Upper lobe of right lung (tissue), 1 donor: ENCODE measurements around the gene BPTF. TPM values are rescaled to one million over a fixed set of nuclear protein-coding genes. Genes with fewer than 3 reads are reported as not detected.
"Not testable (repeated sequence)": the region's sequence is repeated elsewhere in the genome, so short reads cannot be mapped to it uniquely, and the experiment has no call there.

ENCODE experiments used
- ATAC-seq: fragments of 200-7000 bp; cut with Tn5 transposase; one replicate; pipeline ENCODE4 v1.9.1; 2020; ENCODE audit warnings: mild to moderate bottlenecking, moderate library complexity
- DNase-seq: peaks from one replicate; pipeline ENCODE4 v3.0.0-alpha.2; 2020
- H3K27ac ChIP-seq: fragments of 200-600 bp; one replicate; pipeline ENCODE4 v1.8.0; 2022
- H3K27me3 ChIP-seq: fragments of 200-600 bp; one replicate; pipeline ENCODE4 v1.8.0; 2022; ENCODE audit warnings: mild to moderate bottlenecking
- H3K36me3 ChIP-seq: fragments of 200-600 bp; one replicate; pipeline ENCODE4 v1.8.0; 2022
- H3K4me1 ChIP-seq: fragments of 200-600 bp; one replicate; pipeline ENCODE4 v1.8.0; 2022
- H3K4me3 ChIP-seq: fragments of 200-600 bp; one replicate; pipeline ENCODE4 v1.8.0; 2022; ENCODE audit warnings: mild to moderate bottlenecking
- H3K9me3 ChIP-seq: fragments of 200-600 bp; one replicate; pipeline ENCODE4 v1.8.0; 2022
- intact Hi-C: fragments of 100-400 bp; cut with DNase I; formaldehyde crosslinking; loops from one replicate; pipeline ENCODE4 v1.11.0; 2022
- total RNA-seq: library from RNA; stranded (reverse); fragmentation: NEBNext Ultra II Directional; extraction: Animal tissue kit (Norgen Biotek cat#: 25700); gene quantifications from one replicate; pipeline ENCODE4 v1.2.1, GENCODE V29; 2021
- TF ChIP-seq, protein P1 (sequence below): fragments of 200-600 bp; IDR thresholded peaks from one replicate; pipeline ENCODE4 v1.8.0; 2022; ENCODE audit warnings: antibody characterized with exemption
- donor health status: DM: no; HTN: yes; CAD: no; lungs with severe emphysema.

The BPTF gene
- total RNA-seq, 1 donor from 2014 or later = 91.8 TPM

DNA sequence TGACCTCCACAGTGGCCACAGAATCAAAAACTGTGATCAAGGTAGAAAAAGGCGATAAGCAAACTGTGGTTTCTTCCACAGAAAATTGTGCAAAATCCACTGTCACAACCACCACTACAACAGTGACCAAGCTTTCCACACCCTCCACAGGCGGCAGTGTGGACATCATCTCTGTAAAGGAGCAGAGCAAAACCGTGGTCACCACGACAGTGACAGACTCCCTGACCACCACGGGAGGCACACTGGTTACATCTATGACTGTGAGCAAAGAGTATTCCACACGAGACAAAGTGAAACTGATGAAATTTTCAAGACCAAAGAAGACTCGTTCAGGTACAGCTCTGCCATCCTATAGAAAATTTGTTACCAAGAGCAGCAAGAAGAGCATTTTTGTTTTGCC is 87.4 kb downstream of the BPTF start:
- ATAC-seq = no peak

DNA sequence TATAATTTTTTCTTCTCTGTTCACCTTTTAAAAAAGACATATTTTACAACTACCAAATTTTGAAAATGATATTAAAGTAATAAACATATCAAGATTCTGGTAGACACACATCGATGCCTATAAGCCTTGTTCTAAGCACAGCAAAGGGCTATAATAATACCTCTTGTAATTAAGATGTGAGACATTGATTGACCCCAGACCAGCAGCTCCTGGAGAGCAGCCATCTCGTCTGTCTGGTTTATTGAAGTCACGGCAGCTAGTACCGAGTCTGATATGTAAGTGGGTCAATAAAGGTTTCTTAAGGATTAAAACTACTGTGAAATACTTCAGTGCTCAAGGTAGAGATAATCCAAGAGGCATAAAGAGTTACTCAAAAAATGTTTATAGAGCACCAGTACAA is 94.9 kb downstream of the BPTF start:
- DNase-seq (no peak), ATAC-seq (no peak)
- Histone ChIP-seq H3K27ac (no peak overlapping the region), H3K9me3 (no peaks in the 10 kb centered on the region), H3K36me3 (peaks cover 83% of the 10 kb centered on the region), H3K4me1 (no peaks in the 10 kb centered on the region), H3K27me3 (no peaks in the 10 kb centered on the region), H3K4me3 (no peak overlapping the region)
- intact Hi-C loops = no loop called here
- TF ChIP-seq, protein P1, sequence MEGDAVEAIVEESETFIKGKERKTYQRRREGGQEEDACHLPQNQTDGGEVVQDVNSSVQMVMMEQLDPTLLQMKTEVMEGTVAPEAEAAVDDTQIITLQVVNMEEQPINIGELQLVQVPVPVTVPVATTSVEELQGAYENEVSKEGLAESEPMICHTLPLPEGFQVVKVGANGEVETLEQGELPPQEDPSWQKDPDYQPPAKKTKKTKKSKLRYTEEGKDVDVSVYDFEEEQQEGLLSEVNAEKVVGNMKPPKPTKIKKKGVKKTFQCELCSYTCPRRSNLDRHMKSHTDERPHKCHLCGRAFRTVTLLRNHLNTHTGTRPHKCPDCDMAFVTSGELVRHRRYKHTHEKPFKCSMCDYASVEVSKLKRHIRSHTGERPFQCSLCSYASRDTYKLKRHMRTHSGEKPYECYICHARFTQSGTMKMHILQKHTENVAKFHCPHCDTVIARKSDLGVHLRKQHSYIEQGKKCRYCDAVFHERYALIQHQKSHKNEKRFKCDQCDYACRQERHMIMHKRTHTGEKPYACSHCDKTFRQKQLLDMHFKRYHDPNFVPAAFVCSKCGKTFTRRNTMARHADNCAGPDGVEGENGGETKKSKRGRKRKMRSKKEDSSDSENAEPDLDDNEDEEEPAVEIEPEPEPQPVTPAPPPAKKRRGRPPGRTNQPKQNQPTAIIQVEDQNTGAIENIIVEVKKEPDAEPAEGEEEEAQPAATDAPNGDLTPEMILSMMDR = no peak

More for the DNA sequence above, 87.4 kb downstream of the BPTF start:
- intact Hi-C loops = no loop called here
- Histone ChIP-seq H3K27me3 (no peaks in the 10 kb centered on the region), H3K4me3 (no peak overlapping the region), H3K9me3 (no peaks in the 10 kb centered on the region), H3K4me1 (no peaks in the 10 kb centered on the region), H3K36me3 (peaks cover 68% of the 10 kb centered on the region), H3K27ac (no peak overlapping the region)
- TF ChIP-seq, protein P1 = no peak
- no peak for DNase-seq

DNA sequence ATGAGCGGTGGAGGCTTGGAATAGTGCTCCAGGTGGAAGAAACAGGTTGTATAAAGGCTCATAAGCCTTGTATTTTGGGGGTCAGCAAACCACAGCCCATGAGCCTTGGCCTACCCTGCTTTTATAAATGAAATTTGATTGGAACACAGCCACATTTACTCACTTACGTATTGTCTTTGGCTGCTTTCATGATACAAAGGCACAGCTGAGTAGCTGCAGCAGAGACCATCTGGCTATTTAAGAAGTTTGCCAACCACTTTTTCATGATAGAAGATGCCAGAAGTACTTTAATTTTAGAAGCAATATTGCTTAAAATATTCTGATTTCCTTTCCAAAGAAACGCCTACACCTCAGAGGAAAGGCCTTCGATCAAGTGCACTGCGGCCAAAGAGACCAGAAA is 97.2 kb downstream of the BPTF start:
- ATAC-seq (no peak), DNase-seq (no peak)
- H3K4me1 ChIP-seq = no peaks in the 10 kb centered on the region
- no peaks in the 10 kb centered on the region for H3K27me3 ChIP-seq
- peaks cover 89% of the 10 kb centered on the region for H3K36me3 ChIP-seq
- no peak overlapping the region for H3K4me3 ChIP-seq
- H3K27ac ChIP-seq = no peak overlapping the region
- intact Hi-C loops = no loop called here
- TF ChIP-seq, protein P1 = no peak
- no peaks in the 10 kb centered on the region for H3K9me3 ChIP-seq

DNA sequence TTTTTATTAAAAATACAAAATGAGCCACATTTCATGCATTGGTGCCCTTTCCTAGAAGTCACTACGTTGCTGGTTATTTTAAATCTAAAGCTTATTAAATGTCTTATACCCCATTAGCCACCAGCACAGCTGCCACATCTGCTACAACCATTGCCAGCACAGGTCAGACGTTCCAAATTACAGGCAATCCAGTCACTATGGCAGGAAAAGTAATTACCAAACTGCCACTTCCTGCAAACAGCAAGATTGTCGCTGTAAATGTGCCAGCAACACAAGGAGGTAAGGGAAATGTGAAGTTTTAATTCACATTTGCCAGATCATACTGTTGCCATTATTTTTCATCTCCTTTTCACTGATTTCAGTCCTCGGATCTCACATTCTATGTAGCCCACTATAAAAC is 103.5 kb downstream of the BPTF start:
- ATAC-seq, DNase-seq, H3K4me3 ChIP-seq, H3K4me1 ChIP-seq, intact Hi-C loops, H3K9me3 ChIP-seq, H3K27ac ChIP-seq, H3K27me3 ChIP-seq: not testable (repeated sequence)
- peaks cover 97% of the 10 kb centered on the region for H3K36me3 ChIP-seq

DNA sequence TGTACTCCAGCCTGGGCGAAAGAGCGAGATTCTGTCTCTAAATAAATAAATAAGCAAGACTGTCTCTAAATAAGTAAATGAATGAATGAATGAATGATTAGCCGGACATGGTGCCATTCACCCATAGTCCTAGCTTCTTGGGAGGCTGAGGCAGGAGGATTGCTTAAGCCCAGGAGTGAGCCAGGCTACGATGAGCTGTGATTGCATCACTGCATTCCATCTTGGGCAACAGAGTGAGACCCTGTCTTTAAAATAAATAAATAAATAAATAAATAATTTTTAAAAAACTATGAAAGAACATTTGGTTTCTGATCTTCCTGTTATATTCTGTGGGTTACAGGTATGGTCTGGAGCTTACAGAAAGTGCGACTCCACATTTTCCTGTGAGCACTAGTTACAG is 105.9 kb downstream of the BPTF start:
- ATAC-seq (no peak), DNase-seq (no peak)
- intact Hi-C loops = no loop called here
- no peaks in the 10 kb centered on the region for H3K9me3 ChIP-seq
- H3K27ac ChIP-seq = no peak overlapping the region
- peaks cover 96% of the 10 kb centered on the region for H3K36me3 ChIP-seq
- TF ChIP-seq, protein P1 = no peak
- no peak overlapping the region for H3K4me3 ChIP-seq
- H3K27me3 ChIP-seq = no peaks in the 10 kb centered on the region
- no peaks in the 10 kb centered on the region for H3K4me1 ChIP-seq

DNA sequence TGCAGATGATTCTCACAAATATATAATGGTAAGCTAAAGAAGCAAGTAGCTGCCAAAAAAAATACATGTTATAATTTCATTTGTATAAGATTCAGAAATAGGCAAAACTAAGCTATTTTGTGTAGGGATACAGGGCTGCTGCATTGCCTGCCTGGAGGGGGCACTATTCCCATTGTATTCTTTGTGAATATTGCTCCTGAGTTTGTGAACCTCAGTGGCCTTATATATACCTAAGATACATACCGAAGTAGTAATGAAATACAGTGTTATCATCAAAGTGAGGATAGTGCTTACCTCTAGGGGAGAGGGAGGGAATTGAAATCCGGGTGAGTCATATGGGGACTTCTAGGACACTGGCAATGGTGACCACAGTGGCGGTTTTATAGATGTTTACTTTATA is 117.5 kb downstream of the BPTF start:
- no peak for DNase-seq
- H3K27ac ChIP-seq = no peak overlapping the region
- no peaks in the 10 kb centered on the region for H3K27me3 ChIP-seq

More for the DNA sequence above, 117.5 kb downstream of the BPTF start:
- no peak for ATAC-seq
- H3K4me3 ChIP-seq = no peak overlapping the region
- H3K4me1 ChIP-seq = no peaks in the 10 kb centered on the region
- intact Hi-C loops = no loop called here
- TF ChIP-seq, protein P1 = peak; percentile 40
- no peaks in the 10 kb centered on the region for H3K9me3 ChIP-seq
- H3K36me3 ChIP-seq = peaks cover 93% of the 10 kb centered on the region
